ENCODE results near the gene SEMA4B. TPM values are rescaled to one million over a fixed set of nuclear protein-coding genes. Genes with fewer than 3 reads are reported as not detected.

SEMA4B gene
- total and polyA plus RNA-seq, 8 donors, result 32.5 to 63.9 (median 38.4) TPM

DNA sequence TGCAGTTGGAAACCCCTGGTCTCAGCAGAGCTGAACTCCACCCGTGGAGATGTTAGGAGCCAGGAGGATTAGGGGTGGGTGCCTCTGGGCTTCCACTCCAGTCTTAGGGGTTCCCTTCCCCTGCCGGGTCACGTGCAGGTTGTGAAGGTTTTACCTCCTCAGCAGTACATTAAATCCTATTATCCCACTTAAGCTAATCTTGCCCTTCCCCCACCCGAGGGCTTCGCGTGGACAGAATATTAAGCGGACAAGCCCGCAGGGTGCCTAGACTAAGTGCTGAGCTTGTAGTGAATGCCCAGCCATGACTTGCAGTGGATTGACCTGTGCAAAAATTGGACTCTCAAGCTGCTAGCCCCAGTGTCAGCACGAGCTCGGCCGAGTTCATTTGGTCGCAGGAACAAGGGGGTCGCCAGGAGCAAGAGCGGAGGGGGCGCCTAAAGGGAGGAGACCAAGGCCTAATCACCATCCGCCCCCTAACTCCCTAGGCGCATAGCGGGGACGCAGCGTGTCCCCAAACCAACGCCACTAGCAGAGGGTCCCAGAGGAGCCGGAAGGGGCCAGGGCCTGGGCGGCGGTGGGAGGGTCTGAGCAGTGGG lies 498 bp upstream of the SEMA4B start:
- Histone ChIP-seq H3K4me1 (peaks cover 6 to 11% (median 10%) of the 10 kb centered on the region in 3 donors), H3K9me3 (no peaks in the 10 kb centered on the region), H3K36me3 (no peaks in the 10 kb centered on the region), H3K4me3 (peak overlapping the region; percentile 72 to 97 (median 86)), H3K27me3 (no peaks in the 10 kb centered on the region), H3K27ac (peak overlapping the region; percentile 37 to 80 (median 78))
- ATAC-seq (peak; percentile 1 to 12 (median 6)), DNase-seq (peak in 1 of 6 donors; percentile 35), FAIRE-seq (no peak)
- intact Hi-C loops (cut with DNase I), result no loop called here
- TF ChIP-seq, protein P1, sequence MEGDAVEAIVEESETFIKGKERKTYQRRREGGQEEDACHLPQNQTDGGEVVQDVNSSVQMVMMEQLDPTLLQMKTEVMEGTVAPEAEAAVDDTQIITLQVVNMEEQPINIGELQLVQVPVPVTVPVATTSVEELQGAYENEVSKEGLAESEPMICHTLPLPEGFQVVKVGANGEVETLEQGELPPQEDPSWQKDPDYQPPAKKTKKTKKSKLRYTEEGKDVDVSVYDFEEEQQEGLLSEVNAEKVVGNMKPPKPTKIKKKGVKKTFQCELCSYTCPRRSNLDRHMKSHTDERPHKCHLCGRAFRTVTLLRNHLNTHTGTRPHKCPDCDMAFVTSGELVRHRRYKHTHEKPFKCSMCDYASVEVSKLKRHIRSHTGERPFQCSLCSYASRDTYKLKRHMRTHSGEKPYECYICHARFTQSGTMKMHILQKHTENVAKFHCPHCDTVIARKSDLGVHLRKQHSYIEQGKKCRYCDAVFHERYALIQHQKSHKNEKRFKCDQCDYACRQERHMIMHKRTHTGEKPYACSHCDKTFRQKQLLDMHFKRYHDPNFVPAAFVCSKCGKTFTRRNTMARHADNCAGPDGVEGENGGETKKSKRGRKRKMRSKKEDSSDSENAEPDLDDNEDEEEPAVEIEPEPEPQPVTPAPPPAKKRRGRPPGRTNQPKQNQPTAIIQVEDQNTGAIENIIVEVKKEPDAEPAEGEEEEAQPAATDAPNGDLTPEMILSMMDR (IDR thresholded peaks at IDR 0.05), result no peak
- 21 to 24% methylated on average over 24 of the region's 24 CpGs for WGBS, 2 donors

DNA sequence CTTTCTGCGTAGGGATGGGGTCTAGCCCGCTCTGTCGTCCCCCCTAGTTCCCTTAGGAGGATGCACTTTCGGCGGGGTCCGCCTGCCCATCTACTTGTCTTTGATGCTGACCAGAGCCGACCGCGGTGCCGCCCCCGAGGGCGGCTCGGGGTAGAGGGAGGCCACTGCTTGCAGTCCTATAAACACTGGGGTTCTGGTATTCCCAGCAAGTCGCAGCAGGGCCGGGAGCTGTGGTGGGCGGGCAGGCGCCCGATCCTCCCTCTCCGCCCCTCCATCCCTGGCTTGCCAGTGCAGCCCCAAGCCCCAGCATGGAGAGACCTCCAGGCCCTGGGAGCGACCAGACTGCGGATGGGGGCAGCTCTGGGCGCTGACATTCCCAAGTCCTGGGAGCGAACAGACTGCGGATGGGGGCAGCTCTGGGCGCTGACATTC lies 830 bp downstream of the SEMA4B start:
- FAIRE-seq (no peak), DNase-seq (peak in 1 of 6 donors; percentile 74)

DNA sequence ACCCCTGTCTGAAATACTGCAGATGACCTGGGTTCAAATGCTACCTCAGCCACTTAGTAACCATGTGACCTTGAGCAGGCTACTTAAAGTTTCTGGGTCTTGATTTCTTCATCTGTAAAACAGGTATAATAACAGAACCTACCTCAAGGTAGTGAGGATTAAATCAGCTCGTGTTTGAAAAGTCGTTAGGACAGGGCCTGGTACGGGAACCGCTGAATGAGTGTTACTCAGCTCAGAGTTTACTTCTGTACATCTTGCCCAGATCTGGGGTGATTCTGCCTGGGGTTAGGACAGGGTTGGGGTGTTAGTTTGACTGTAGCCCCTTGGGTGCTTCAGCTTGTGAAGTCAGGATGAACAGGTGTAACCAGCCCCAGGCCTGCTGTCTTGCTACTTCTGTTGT lies 1.8 kb downstream of the SEMA4B start:
- FAIRE-seq, result no peak
- H3K4me1 ChIP-seq, result peaks cover 6 to 11% (median 10%) of the 10 kb centered on the region in 3 donors
- H3K36me3 ChIP-seq, result no peaks in the 10 kb centered on the region
- intact Hi-C loops (cut with DNase I), result no loop called here
- TF ChIP-seq, protein P1 (IDR thresholded peaks at IDR 0.05), result no peak
- no peak for ATAC-seq
- DNase-seq, result no peak
- H3K27me3 ChIP-seq, result no peaks in the 10 kb centered on the region
- no peak overlapping the region for H3K27ac ChIP-seq
- WGBS, 2 donors, result 80 to 83% methylated on average over 4 of the region's 4 CpGs
- no peaks in the 10 kb centered on the region for H3K9me3 ChIP-seq
- H3K4me3 ChIP-seq, result peak overlapping the region in 1 of 4 donors; percentile 78

More for the DNA sequence above, 830 bp downstream of the SEMA4B start:
- WGBS, 2 donors, result 14 to 16% methylated on average over 21 to 25 of the region's 25 CpGs
- Histone ChIP-seq H3K27ac (peak overlapping the region in 3 of 4 donors; percentile 37 to 80 (median 80)), H3K27me3 (no peaks in the 10 kb centered on the region), H3K4me3 (peak overlapping the region; percentile 72 to 97 (median 86)), H3K36me3 (no peaks in the 10 kb centered on the region), H3K9me3 (no peaks in the 10 kb centered on the region), H3K4me1 (peaks cover 6 to 11% (median 10%) of the 10 kb centered on the region in 3 donors)
- peak; percentile 14 to 31 (median 22) for ATAC-seq
- TF ChIP-seq, protein P1 (IDR thresholded peaks at IDR 0.05), result no peak
- intact Hi-C loops (cut with DNase I), result no loop called here

DNA sequence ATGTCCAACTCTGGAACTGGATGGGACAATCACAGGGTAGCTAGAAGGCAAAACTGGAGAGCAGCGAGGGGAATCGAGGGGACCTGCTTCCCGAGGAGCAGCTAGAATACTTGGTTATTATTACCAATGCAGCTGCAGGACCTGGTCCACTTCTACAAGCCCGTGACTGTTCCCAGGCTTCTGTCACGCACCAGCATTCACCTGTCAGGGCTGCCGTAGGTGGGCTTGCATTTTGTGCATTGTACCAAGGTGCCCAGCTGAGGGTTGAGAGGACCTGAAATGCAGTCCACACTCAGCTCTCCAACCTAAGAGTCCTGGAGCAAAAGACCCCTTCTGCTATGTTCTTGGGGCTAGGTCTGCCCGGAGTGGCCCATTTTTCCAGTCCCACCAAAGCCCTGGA lies 2.3 kb downstream of the SEMA4B start:
- Histone ChIP-seq H3K4me3 (no peak overlapping the region), H3K4me1 (peaks cover 6 to 11% (median 10%) of the 10 kb centered on the region in 3 donors), H3K27me3 (no peaks in the 10 kb centered on the region), H3K9me3 (no peaks in the 10 kb centered on the region), H3K27ac (no peak overlapping the region), H3K36me3 (no peaks in the 10 kb centered on the region)
- WGBS, 2 donors, result 93 to 99% methylated on average over 7 of the region's 7 CpGs
- TF ChIP-seq, protein P1 (IDR thresholded peaks at IDR 0.05), result no peak
- DNase-seq (peak in 1 of 6 donors; percentile 12), FAIRE-seq (no peak), ATAC-seq (no peak)
- intact Hi-C loops (cut with DNase I), result no loop called here

DNA sequence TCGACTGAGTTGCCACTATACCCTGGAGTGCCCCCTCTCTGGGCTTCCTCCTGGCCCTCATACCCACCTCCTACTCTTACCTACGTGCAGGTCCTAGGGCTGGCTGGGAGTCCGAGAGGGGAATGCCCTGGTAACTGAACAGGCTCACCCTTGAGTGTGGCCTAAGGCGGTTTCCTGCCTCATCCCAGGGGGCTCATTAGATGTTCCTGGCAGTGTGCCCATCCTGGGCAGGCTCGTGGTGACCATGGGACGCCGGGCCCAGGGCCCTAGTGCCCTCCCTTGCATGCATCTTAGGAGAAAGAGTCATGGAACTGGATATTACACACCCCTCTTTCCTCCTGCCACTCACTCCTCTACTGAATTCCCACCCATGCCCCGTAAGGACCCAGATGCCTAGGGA lies 2.8 kb downstream of the SEMA4B start:
- 64 to 66% methylated on average over 8 of the region's 8 CpGs for WGBS, 2 donors
- Histone ChIP-seq H3K27me3 (no peaks in the 10 kb centered on the region), H3K4me3 (no peak overlapping the region), H3K4me1 (peaks cover 6 to 11% (median 10%) of the 10 kb centered on the region in 3 donors), H3K36me3 (no peaks in the 10 kb centered on the region), H3K9me3 (no peaks in the 10 kb centered on the region), H3K27ac (no peak overlapping the region)
- DNase-seq, result peak in 1 of 6 donors; percentile 70
- intact Hi-C loops (cut with DNase I), result no loop called here
- TF ChIP-seq, protein P1 (IDR thresholded peaks at IDR 0.05), result no peak
- ATAC-seq, result no peak
- no peak for FAIRE-seq
